NCI-H2227 treated with DMSO at 0.1 percent for 48 hours (cell line): ENCODE results near the gene DNAH1.

Source experiments
- DNase-seq: peaks from one replicate; lab custom pipeline; 2025; lab: John Stamatoyannopoulos, UW

DNAH1 gene

DNA sequence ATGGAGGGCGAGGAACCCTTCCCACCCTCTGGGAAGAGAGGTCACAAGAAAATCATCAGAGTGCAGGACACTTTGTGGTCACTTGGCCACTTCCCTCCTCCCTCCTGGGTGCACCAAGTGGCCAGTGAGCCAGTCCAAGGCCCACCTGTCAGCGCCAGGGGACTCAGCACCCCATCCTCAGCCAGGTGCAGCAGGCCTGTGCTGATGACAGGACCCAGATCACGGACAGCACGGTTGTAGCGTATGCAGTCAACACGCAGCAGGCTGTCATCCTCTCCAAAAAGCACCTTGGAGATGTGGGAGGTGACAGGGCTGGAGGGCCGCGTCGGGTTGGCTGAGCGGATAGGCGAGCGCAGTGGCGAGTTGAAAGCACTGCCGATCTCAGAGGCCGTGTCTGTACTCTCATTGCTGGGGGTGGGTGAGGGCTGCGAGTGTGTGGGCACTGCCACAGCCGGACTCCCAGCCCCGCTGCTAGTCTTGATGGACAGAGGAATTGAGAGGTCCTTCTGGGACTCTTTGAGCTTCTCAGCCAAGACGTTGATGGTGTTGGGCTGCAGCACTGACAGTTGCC lies 87.2 kb downstream of the DNAH1 start:
- no peak for DNase-seq

DNA sequence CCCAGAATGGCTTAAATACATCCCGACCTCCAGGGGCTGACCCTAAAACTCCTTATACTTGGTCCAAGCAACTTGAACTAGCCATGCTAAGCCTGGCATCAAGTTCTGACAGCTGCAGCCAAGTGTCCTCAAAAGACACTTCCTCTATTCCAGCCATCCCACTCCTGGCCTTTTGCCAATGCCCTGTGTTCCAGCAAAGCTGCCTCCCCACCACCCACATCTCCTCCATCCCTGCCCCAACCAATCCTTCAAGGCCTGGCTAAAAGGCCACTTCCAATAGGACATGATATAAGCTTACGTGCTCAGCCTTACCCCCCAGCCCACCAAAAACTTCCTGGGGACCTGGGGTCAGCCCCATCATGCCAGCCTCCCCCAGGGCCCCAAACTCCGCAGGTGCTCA lies 87.8 kb downstream of the DNAH1 start:
- DNase-seq = no peak

DNA sequence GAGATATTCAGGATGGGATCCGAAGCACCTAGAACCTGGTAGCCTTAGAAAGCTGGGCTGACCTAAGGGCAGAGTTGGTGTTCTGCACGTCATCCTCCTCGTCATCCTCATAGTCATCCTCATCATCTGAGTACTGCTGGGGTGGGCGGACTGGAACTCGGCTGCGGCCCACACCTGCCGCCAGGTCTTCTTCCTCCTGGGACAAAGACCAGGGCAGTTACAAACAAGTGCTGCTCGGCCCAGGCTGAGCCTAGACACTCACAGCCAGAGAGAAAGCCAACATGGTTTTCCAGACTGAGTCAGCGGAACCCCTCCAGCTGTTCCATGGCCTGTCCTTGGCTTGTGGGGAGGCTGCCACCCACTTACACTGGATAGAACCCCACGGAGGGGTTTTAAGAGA lies 88.3 kb downstream of the DNAH1 start:
- no peak for DNase-seq

DNA sequence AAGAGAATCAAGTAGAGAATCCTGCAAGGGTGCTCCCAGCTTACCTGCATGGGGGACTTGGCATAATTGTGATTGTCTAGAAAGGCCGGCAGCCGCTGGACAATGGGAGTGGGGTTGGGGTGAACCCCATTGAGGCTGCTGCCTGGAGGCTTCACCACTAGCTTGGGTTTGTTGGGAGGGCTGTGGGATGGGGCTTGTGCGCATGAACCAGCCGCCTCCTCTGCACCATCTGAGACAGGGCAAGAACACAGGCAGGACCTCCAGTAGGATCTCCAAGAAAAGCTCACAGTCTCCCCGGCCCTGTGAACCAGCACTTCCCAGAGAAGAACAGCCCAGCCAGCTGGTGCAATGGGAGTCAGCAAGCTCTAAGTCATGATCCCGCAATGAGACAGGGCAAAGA lies 88.9 kb downstream of the DNAH1 start:
- DNase-seq = no peak

DNA sequence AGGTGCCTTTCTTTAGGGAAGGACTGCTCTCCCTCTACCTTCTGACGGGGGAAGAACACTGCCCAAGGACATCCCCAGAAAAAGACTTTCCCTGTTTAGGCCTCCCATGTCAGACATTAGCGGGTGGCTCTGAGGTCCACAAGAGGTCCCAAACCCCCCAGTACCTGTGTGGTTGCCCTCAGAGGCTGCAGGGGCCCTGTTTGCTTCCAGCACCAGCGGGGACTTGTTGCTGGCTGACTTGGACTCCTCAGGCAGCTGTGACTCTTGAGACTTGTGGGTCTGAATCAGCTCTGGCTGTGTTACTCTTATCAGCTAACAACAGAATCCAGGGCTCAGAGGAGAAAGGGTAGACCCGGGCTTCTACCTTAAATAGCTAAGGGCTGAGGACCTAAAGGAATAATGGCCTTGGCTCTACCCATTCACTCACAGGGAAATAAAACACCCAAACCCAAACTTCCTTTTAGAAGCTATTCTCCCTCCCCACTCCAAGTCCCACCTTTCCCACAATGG lies 89.5 kb downstream of the DNAH1 start:
- no peak for DNase-seq

DNA sequence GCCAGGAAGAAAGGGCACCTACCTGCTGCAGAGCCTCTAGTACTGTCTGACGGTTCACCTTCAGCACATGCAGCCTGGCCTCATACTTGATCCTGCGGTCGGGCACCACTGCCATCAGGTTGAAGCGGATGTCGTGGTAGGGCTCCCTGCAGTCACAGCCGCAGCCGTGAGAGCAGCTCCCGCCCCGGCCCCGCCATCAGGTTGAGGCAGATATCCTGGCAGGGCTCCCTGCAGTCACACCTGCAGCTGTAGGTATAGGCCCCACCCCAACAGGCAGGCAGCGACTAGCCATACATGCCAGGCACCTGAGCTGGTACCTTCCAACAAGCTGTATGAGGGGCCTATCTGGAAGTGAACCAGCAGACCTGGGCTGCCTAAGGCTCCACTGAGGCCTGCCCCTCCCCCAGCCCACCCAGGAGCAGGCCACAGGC lies 90.1 kb downstream of the DNAH1 start:
- no peak for DNase-seq

DNA sequence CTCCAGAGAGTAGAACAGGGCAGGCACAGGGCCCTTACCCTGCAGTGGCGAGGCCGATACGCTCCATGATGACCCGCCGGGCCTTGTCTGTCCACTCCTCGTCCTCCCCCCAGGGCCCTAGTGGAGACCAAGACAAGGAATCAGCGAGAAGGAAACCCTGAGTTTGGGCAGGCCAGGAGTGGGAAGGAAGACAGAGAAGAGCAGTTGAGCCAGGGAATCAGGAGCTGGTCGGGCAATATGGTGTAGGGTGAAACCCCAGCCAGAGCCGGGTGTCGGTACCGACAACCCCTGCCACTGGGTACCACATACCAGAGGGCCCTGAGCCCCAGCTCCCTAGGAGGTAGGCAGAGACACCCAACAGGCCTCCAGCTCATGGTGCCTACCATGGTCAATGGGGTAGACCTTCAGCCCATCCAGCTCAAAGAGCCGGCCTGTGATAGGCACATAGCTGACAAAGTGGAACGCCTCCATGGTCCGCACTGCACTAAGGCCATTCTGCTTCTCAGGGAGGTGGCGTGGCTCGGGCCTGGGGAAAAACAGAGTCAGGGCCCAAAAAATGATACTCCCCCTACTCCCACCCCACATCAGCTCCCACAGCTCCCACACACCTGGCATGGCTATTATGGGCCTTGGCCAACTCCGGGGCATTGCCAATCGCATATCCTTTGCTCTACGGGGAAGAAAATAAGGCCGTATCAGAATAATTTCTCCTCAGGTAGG lies 90.8 kb downstream of the DNAH1 start:
- DNase-seq = no peak

DNA sequence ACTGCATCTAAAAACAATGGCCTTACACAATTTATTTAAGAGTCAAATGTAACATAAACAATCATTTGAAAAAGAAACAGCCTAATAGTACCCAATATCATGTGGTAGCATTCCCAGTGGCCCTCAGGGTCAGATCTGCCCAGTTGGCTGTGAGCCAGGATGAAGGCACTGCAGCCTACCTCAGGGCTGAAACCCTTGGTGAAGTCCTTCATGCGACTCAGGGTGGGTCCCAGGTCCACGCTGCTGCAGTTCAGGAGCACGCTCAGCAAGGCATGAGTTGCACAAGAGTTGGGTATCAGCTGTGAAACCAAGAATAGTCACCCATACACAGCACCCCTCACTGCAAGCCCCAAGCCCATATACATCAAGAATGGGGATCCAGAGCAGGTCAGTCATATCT lies 91.7 kb downstream of the DNAH1 start:
- no peak for DNase-seq

DNA sequence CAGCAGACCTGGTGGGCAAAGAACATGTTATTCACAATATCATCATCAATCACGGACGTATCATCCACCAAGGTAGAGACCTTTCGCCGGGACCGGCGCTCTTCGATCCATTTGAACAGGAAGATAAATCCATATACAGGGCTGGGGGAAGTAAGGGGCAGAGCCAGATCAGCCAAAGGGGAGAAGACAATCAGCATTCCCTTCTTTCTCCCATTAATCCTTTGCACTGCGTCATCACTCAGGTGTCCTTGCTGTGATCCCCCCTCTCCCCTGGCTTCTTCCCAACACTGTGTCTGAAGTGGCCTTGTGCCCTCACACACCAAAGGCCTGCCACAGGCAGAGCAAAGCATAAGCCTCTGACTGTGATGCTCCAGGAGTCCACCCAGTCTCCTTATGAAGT lies 92.3 kb downstream of the DNAH1 start:
- DNase-seq = no peak

DNA sequence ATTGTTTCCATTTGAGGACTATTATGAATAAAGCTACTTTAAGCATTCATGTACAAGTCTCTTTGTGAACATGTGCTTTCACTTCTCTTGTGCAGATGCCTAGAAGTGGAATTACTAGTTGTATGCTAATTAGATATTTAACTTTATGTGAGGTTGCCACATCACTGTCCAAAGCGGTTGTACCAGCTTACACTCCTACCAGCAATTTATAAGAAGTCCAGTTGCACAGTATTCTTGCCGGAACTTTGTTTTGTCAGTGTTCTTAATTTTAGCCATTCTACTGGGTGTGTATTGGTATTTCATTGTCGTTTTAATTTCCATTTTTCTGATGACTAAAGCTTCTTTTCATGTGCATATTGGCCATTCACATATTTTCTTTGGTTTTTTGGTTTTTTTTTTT lies 99.7 kb downstream of the DNAH1 start:
- no peak for DNase-seq

DNA sequence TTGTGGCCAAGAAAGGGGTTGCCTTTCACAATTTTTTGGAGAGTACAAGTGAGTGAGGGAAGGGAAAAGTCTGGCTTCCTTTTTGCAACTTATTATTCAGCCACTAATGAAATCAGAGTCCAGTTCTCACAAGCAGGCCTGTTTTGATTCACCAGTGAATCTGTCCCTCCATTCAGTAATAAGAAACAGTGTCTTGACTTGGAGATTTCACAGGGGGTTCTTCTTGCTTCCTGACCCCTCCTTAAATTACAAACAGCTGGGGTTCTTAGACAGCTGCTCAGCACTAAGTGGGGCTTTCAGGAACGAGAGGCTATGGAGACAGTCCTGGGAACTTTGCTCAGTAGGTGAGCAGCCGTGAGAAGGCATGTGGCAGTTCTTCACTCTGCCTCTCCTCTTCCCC lies 104.3 kb downstream of the DNAH1 start:
- no peak for DNase-seq

DNA sequence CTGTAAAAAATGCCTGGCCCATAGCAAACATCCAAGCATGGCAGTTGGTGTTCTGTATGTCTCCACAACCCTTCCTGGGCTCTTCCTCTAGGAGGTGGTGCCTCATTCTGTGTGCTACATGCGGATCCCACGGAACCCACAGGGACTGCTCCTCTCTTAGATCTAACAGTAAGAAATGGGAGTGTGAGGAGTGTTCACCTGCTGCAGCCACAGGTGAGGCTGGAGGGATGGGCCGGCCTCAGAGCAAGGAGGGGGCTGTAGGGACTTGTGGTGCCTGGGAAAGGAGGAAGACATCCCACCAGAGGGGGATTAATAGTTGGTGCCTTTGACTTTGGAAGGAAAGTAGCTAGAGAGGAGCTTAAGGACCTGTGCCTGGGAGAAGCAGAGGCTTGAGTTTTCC lies 106.5 kb downstream of the DNAH1 start:
- no peak for DNase-seq

DNA sequence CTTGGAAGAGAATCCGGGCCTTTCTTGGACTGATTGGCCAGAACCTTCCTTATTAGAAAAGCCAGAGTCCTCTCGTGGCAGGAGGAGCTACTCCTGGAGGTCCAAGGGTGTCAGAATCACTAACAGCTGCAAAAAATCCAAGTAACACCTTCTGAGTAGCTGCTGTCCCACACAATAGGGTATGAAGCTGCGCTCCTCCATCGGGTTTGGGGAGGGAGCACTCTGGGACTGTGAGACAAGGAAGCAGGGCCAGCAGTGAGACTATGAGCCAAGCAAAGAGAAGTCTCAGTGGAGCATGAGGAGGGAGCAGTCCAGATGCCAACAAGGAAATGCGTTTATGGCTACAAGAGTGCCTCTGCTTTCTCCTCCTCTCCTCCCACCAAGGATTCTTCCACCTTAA lies 107.1 kb downstream of the DNAH1 start:
- no peak for DNase-seq

DNA sequence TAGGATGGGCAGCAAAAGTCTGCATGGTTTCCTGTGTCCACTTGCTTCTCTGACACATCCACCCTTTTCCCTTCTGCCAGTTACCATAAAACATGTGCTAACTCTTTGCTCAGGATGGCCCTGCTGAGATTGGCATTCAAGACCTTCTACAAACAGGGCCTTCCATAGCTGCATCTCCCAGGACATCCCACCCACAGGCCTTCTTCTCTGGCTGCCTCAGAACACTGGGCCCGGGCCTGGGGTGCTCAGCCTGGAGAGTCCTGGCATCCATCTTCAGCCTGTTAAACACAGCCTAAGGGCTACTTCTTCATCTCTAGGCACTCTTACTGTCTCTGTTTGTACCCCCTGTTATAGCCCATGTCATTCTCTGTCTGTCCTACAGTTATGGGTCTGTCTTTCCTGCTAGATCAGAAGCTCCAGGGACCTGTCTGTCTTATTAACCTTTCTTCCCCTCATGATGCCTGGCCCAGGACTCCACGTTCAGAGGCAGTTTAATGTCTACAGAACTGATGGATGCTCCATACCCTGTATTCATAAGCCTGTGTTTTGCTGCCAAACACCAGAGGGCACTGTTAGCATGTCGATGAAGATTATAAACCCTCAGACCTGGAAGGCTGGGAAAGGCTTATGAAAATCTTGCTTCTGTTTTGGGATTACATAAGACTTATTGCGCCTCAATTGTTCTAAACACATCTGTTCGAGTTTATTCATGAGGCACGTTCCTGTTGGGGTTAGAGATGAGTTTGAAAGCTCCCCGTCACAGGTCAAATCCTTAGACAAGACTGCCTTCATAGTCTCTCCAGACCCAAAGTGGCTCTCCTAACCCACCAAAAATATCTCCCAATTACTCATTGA lies 112.3 kb downstream of the DNAH1 start:
- peak; percentile 54 for DNase-seq

DNA sequence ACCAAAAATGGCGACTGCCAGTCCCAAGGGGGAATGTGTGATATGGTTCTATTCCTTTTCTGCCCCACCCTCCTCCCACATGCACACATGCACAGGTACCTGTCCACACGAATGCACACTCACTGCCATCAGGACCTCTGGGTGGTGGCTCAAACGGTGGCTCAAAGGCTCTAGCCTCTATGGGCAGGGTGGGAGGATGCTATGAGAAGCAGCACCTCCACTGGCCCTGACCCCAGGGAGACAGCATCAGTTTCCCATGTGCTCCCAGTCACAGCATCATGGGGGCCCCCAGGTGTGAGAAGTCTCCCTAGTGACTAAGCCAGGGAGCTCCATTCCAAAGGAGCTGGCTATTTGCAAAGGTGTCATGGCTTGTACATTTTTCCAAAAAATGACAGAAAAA lies 112.9 kb downstream of the DNAH1 start:
- DNase-seq = no peak

DNA sequence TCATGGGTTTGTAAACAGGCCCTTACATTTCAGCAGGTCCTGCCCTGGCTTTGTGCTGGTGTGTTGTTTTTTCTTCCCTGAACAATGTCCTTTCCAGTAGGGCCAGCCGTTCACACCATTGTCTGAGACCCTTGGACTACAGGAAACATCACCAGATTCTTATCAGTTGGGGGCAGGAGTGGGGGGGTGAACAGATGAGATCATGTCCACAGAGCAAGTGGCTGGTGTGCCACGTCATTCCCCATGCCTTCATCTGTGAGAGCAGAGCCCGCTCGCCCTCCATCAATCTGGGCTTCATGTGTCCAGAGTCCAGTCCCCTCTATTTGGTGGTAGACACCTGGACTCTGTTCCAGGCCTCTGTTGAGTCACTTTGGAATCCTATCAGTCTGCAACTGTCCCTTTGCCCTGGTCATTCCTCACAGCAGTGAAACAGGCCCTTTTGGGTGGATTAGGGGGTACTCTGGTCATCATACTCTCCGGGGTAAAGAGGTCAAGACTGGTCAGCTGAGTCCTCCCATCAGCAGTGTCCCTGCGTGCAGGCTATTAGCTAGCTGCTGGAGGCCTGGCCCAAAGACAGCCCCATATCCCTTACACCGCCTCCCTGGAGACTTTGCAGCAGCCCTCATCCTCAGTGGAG lies 113.8 kb downstream of the DNAH1 start:
- no peak for DNase-seq

DNA sequence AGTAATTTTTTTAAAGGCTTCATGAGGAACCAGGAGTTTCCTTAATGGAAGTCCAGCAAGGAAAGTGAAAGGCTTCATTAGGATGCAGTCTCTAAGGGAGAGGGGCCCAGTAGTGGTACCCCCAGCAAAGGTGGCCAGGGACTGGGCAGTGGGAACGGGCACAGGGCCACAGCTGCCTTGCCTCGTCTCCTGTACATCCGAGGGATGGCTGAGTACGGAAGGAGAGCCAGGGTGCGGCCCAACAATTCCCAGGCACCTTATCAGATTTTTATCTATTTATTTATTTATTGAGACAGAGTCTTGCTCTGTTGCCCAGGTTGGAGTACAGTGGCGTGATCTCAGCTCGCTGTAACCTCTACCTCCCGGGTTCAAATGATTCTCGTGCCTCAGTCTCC lies 114.3 kb downstream of the DNAH1 start:
- no peak for DNase-seq

DNA sequence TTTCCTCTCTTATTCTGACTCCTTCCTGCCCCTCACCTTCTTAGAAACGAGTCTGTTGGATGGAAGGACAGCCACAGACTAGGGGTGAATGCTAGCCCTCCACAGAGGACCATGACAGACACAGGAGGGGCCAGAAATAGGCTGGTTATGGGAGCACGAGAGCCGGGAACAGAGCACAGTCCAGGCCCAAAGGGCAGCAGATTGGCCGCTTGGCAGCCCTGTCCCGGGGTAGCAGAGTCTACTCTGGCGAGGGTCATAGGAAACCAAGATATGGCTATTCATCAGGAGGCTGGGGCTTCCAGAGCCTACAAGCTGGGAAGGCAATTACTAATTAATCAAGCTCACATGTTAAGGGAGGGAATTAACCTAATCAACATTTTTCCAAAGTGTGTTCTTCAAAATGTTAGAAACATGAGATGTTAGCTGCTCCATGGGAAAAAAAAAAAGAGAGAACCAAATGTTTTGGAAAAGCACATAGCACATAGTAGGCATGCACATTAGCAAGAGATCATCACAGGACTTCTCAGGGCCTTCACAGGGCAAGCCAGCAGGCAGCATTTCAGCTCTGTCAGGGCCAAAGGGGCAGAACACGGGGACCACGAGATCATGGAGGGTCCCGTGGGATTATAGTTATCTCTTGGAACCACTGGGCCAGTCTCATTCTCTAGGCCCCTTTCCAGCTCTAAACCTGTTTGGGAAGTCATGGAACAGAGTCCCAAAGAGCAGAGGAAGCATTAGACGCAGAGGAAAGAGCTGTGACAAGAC lies 115.5 kb downstream of the DNAH1 start:
- no peak for DNase-seq

DNA sequence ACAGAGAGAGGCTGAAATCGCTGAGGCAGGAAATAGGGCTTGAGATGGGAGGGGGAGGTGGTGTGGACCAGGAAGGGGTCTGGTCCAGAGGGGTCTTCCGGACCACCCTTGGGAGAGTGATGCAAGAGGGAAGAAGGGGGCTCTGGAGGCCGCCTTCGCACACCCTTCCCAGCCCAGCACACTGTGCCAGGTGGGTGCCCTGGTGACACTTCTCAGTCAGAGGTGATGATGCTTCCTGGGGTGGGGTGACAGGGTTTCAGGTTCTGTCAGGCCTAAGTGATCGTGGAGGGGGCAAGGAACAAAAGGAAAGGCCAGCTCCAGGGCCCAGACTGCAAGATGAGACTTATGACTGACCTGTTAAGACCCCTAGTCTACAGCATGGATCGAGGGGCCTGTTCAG lies 116.1 kb downstream of the DNAH1 start:
- DNase-seq = no peak

DNA sequence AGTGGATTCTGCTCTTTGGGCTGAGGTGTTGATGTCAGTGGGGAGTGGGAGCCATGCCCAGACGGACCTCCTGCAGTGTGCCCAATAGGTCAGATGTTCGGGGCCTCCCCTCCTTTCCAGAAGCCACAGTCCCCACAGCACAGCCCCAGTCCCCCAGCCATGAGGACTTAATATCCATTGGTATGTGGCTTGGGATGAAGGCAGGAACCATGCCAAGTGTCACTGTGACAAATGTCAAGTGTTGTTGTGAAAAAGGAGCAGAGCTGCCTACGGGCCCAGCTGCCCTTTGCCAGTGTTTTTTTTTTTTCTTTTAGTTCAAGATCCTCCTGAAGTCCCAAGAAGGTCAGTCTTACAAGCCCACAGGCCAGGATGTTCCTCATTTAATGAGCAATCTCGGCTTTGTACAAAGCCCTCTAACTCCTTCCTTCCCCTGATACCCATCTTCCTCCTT lies 116.6 kb downstream of the DNAH1 start:
- DNase-seq = no peak

DNA sequence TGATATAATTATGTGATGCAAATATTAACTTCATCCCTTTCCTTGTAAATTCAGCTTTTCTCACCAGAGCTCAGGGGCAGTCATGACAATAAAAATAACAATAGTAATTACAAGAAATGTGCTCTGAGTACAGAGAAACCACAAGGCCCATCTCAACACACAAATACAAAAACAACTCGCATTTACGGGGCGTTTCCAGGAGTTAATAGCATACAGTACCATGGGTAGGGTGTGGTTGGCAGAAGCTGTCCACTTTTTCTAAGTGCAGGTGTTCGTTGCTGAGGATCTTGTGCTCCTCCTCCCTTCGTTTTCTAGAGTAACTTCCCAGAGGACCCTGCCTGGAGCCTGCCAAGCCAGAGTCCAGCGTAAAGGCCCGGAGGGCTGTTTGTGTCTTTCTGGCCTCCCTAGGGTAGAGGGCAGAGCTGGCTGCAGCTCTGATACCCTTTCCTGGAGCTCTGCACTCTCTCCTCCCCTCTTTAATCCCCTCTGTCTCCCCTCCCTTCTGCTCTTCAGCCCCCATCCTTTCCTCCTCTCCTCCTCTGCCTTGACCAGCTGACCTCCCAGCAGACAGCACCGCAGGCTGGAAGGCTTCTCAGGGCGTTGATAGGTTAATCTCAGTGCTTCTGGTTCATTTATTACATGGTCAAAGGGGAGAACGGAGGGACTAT lies 117.3 kb downstream of the DNAH1 start:
- no peak for DNase-seq
